Motor neuron (in vitro differentiated cells): Measurements from ENCODE around the gene C16orf96. TPM values are rescaled to one million over a fixed set of nuclear protein-coding genes. Genes with fewer than 3 reads are reported as not detected.

Source experiments
- ATAC-seq, 8 experiments: fragments of 200-7000 bp; cut with Tn5 transposase; replicated peaks in 6 of 8; 2 replicates each; pipeline ENCODE4 v1.8.0; 2021; ENCODE audit warnings: mild to moderate bottlenecking in 8 of 8, moderate library complexity in 8 of 8
- H3K27ac ChIP-seq, 2 donors: fragments of 250-450 bp; sonication (Bioruptor Pico); 2 replicates each; pipeline ENCODE4 v1.9.0; 2021; ENCODE audit warnings: antibody characterized with exemption in 2 of 2, mild to moderate bottlenecking in 2 of 2, moderate library complexity in 1 of 2
- H3K4me1 ChIP-seq, 2 donors: fragments of 250-450 bp; sonication (Bioruptor Pico); replicated peaks in 1 of 2; 2 replicates each; pipeline ENCODE4 v1.6.1; 2021; ENCODE audit warnings: antibody characterized with exemption in 2 of 2, mild to moderate bottlenecking in 2 of 2, moderate library complexity in 1 of 2
- H3K4me3 ChIP-seq, 5 donors: fragments of 250-450 bp; sonication (Bioruptor Pico); 2 replicates each; pipeline ENCODE4 v1.9.0; 2021; ENCODE audit warnings: antibody characterized with exemption in 5 of 5, mild to moderate bottlenecking in 5 of 5, moderate library complexity in 4 of 5
- WGBS, 10 experiments: fragments of 450-650 bp; shearing (Covaris generic); methylation state at CpG; one replicate each; pipeline ENCODE4 v1.0.0; 2022; 5-methylcytosine and 5-hydroxymethylcytosine counted together
- in situ Hi-C, 9 experiments: fragments of 400-800 bp; cut with MboI; loops; one replicate each; pipeline ENCODE4 v1.15.0; 2021; ENCODE audit warnings: low sequenced_read_pairs in 9 of 9, low pct_unique_long_range_greater_than_20kb in 2 of 9; ENCODE audit not compliant: unreplicated experiment in 9 of 9
- total RNA-seq, 8 experiments: library from RNA; unstranded; fragments of 300-600 nt; gene quantifications; 2 replicates each; pipeline versions ENCODE4 v1.2.3 to v1.2.4, GENCODE V29; 2022

Gene C16orf96
- total RNA-seq, 8 experiments from 2014 or later = 0.10 to 1.00 (median 0.32) TPM

GRCh38 chr16:4601036-4601863 is 45.1 kb downstream of the C16orf96 start:
- 0 to 80% (median 67%) methylated on average over 1 to 17 of the region's 18 CpGs; no CpG with 5 or more reads in 2 of the 10 experiments for WGBS, 10 experiments
- in situ Hi-C loops = no loop called here
- no peak overlapping the region for H3K4me3 ChIP-seq
- peak in 5 of 8 experiments; percentile 8 to 46 (median 26) for ATAC-seq
- H3K4me1 ChIP-seq = peaks cover 10 to 14% of the 10 kb centered on the region in 2 donors
- no peak overlapping the region for H3K27ac ChIP-seq

DNA sequence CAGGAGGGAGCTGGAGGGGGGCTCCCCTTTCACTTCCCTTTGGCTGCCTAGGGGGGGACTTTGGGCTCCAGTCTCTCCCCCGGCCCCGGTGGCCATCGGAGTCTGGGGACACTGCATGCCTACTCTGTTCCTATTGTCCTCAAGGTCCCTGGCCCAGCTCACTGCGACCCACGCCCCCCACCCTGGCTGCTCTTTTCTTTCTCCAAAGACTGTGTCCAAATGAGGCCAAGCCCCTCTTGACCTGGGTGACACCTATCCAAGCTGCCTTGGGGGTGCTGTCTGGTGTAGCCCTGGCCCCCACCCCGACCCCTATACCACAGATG is 45.7 kb downstream of the C16orf96 start:
- H3K4me1 ChIP-seq = peaks cover 10 to 14% of the 10 kb centered on the region in 2 donors
- ATAC-seq = peak in 5 of 8 experiments; percentile 7 to 38 (median 34)
- WGBS, 10 experiments = 0% methylated on average over 1 of the region's 6 CpGs; no CpG with 5 or more reads in 9 of the 10 experiments
- H3K27ac ChIP-seq = no peak overlapping the region
- in situ Hi-C loops = no loop called here
- H3K4me3 ChIP-seq = no peak overlapping the region

DNA sequence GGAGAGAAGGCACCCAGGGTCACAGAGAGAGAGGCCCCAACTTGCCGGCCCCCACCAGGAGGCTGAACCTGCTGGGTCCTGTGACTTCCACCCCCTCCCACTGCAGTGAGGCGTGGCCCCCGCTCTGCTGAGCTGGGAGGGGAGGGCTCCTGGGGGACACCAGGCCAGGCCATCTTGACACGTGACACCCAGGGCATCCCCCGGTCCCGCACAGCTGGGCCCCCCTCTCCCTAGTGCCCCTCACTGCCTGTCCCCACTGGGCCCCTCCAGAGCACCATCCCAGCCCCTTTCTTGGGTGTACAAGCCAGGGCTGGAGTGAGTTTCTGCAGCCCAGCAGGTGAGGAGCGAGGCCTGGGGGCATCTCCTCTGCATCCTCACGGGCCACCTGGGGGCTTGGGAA is 46.2 kb downstream of the C16orf96 start:
- no peak overlapping the region for H3K4me3 ChIP-seq
- H3K4me1 ChIP-seq = peaks cover 10 to 14% of the 10 kb centered on the region in 2 donors
- in situ Hi-C loops = no loop called here
- H3K27ac ChIP-seq = no peak overlapping the region
- ATAC-seq = peak in 6 of 8 experiments; percentile 4 to 48 (median 27)
- WGBS, 10 experiments = 40 to 100% methylated on average over 1 of the region's 8 CpGs; no CpG with 5 or more reads in 8 of the 10 experiments

- Histone ChIP-seq H3K27ac (no peak overlapping the region), H3K4me3 (no peak overlapping the region), H3K4me1 (peaks cover 10 to 14% of the 10 kb centered on the region in 2 donors)
- in situ Hi-C loops = no loop called here
- 64 to 100% (median 85%) methylated on average over 1 to 4 of the region's 13 CpGs; no CpG with 5 or more reads in 6 of the 10 experiments for WGBS, 10 experiments
- ATAC-seq = peak in 1 of 8 experiments; percentile 3
Measured at GRCh38 chr16:4603624-4604170, 47.6 kb downstream of the C16orf96 start.

DNA sequence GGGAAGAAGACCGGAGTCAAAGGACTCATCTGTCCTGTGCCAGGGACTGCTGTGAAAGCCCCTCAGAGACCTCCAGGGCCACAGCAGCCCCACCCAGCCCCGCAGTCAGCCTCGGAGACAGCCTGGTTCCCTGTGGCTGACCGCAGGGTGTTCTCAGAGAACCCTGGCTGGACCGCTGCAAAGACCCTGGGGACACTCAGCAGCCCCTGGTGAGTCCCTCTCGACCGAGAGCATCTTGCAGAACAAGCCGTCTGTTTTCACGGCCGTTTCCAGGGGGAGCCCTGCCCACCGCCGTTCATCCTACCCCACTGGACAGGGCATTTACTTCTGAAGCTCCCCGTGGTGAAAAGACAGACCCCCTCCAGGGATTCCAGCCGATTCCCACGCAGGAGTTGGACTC is 48.3 kb downstream of the C16orf96 start:
- Histone ChIP-seq H3K4me1 (peaks cover 10 to 14% of the 10 kb centered on the region in 2 donors), H3K4me3 (no peak overlapping the region), H3K27ac (no peak overlapping the region)
- ATAC-seq = peak in 1 of 8 experiments; percentile 4
- 50 to 100% (median 83%) methylated on average over 1 to 3 of the region's 15 CpGs; no CpG with 5 or more reads in 5 of the 10 experiments for WGBS, 10 experiments
- in situ Hi-C loops = no loop called here

GRCh38 chr16:4606354-4606753 is 50.2 kb downstream of the C16orf96 start:
- peaks cover 7 to 12% of the 10 kb centered on the region in 2 donors for H3K4me1 ChIP-seq
- WGBS, 10 experiments = 77 to 100% (median 100%) methylated on average over 1 to 7 of the region's 9 CpGs; no CpG with 5 or more reads in 3 of the 10 experiments
- no peak overlapping the region for H3K4me3 ChIP-seq
- ATAC-seq = no peak
- H3K27ac ChIP-seq = no peak overlapping the region
- in situ Hi-C loops = no loop called here

DNA sequence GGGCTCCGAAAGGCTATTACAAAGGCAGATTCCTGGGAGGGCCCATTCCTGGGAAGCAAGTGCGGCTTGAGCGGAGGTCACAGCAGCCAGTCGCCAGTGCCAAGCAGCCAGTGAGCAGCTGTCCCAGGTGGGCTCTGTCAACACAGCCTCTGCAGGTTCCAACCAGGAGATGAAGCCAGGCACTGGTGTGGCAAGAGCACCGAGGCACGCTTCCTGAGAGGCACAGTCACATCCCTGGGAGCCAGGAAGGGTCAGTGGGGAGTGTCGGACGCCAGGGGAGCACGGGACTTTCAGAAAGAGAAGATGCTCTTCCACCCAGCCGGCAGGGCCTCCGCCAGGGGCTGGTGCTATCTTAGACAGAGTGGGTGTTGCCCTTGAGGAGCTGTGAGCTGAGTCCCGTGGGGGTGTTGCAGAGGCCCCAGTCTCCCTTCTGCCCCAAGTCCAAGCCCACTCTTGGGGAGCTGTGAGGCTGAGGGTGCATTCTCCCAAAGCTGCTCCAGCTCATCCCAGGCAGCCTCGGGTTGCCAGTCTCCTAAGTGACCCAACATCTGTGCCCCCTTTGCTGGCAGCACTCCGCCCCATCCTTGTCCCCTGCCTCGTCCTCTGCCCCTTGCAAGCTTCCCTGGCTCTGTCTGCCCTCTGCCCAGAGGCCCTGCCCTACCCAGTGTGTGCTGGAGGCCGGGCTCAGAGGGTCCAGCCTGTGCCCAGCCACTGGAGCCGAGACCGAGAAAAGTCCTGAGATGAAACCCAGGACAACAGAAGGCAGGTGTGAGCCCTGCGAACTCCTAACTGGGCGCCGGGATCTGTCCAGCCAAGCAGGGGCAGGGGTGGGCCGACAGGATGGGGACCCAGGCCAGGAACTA is 51.9 kb downstream of the C16orf96 start:
- H3K4me3 ChIP-seq = no peak overlapping the region
- peaks cover under 1% of the 10 kb centered on the region in 2 donors for H3K4me1 ChIP-seq
- in situ Hi-C loops = no loop called here
- H3K27ac ChIP-seq = no peak overlapping the region
- WGBS, 10 experiments = 100% methylated on average over 3 to 5 of the region's 22 CpGs; no CpG with 5 or more reads in 8 of the 10 experiments
- no peak for ATAC-seq

- Histone ChIP-seq H3K27ac (no peak overlapping the region), H3K4me1 (peaks cover 6% of the 10 kb centered on the region in 2 donors), H3K4me3 (no peak overlapping the region)
- WGBS, 10 experiments = 50 to 100% (median 87%) methylated on average over 1 to 6 of the region's 8 CpGs; no CpG with 5 or more reads in 6 of the 10 experiments
- in situ Hi-C loops = no loop called here
- no peak for ATAC-seq
Measured at GRCh38 chr16:4608704-4608980, 52.5 kb downstream of the C16orf96 start.

- in situ Hi-C loops = no loop called here
- Histone ChIP-seq H3K4me3 (no peak overlapping the region), H3K27ac (no peak overlapping the region), H3K4me1 (peaks cover 6% of the 10 kb centered on the region in 2 donors)
- WGBS, 10 experiments = no CpG with 5 or more reads among the region's 45 CpGs
- ATAC-seq = peak in 2 of 8 experiments; percentile 2 to 9
Measured at GRCh38 chr16:4609200-4610010, 53.3 kb downstream of the C16orf96 start.

DNA sequence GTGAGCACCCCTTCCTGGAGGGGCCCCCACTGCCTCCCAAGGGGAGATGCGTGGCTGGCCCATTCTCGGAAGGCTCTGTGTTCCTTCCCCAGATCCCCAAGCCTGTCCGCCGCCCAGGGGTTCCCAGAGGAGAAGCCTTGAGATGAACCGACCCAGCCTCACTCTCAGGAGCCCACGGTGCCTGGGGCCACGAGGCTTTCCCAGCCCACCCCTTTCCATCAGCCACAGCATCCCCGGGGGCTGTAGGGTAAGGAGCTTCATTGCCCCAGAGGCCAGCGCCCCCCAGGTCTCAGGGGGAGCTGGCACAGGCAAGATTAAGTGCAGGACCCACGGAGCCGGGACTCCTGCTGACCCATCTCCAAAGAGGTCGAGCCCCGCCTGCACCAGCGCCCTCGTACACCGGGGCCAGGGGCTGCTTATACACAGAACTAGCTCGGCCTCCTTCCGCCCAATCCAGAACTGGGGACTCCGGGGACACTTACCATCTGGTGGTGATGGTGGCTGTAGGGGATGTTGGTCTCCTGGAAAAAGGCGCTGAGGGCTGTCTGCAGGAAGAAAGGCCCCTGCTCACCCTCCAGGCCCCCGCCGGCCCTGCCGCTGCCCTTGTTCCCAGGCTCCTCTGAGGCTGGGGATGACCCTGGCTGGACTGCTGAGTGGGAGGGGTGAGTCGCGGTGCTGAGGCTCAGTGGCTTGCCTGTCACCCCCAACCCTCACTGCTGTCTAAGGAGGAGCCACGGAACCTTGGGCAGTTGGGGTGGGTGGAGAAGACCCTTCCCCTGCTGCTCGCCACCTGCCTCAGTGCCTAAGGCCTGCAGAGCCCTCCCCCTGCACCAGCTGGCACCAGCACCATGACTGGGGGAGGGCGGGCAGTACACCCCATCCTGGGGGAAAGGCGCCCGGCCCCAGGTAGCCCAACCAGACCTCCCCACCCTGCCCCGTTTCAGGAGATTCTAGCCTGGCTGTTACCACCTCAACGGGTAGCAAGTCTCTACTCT is 54.2 kb downstream of the C16orf96 start:
- Histone ChIP-seq H3K4me1 (peaks cover 6 to 11% of the 10 kb centered on the region in 2 donors), H3K27ac (no peak overlapping the region), H3K4me3 (no peak overlapping the region)
- no peak for ATAC-seq
- 100% methylated on average over 1 to 4 of the region's 32 CpGs; no CpG with 5 or more reads in 8 of the 10 experiments for WGBS, 10 experiments
- in situ Hi-C loops = no loop called here

DNA sequence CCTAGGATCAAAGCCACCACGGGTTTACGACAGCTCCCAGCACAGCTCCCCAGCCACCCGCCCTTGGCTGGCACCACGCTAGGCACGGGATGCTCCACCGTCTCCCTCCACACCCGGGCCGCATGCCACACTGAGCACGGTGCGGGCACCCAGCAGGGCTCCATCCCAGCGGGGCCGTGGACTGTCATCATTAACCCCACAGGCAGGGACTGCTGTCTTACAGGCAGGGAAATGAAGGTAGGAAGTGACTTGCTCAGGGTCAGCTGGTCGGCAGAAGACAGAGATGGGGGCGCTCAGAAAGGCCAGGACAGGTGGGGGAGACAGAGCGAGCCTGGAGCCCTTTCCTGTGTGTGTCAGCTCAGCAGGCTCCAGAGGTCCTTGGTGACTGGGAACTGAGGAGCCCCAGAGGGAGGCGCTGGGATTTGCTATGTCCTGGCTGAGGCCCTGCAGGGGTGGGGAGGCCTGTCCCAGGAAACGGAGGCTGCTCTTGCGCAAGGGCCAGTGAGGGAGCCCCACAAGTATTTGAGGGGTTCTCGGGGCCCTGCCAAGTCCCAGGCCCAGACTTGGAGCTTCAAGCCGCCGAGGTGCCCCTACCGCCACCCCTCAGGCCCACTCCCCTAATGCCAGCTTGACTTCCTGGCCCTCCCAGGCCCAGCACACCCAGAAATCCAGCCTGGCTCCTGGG is 55.3 kb downstream of the C16orf96 start:
- no peak for ATAC-seq
- H3K4me3 ChIP-seq = no peak overlapping the region
- peaks cover 10 to 16% of the 10 kb centered on the region in 2 donors for H3K4me1 ChIP-seq
- 67 to 100% (median 83%) methylated on average over 1 to 3 of the region's 22 CpGs; no CpG with 5 or more reads in 5 of the 10 experiments for WGBS, 10 experiments
- in situ Hi-C loops = no loop called here
- no peak overlapping the region for H3K27ac ChIP-seq
